ENCODE measurements around the gene KRTAP10-11. TPM values are rescaled to one million over a fixed set of nuclear protein-coding genes. Genes with fewer than 3 reads are reported as not detected.

The KRTAP10-11 gene
- total and polyA plus RNA-seq, 4 donors = not detected

GRCh38 chr21:44671911-44672310 is 25.7 kb downstream of the KRTAP10-11 start:
- no peak for DNase-seq (ENCODE audit: low spot score)
- TF ChIP-seq HNF4G (IDR thresholded peaks at IDR 0.05) (no peak), EGR1 (IDR thresholded peaks at IDR 0.05; ENCODE audit: low read depth in 2 of 2) (no peak), YY1 (IDR thresholded peaks at IDR 0.05) (no peak), FOXA2 (IDR thresholded peaks at IDR 0.05) (no peak), SP1 (IDR thresholded peaks at IDR 0.05) (no peak), RAD21 (IDR thresholded peaks at IDR 0.05) (no peak), REST (IDR thresholded peaks at IDR 0.05) (no peak), JUND (IDR thresholded peaks at IDR 0.05) (no peak), MAX (IDR thresholded peaks at IDR 0.05) (no peak), RXRA (IDR thresholded peaks at IDR 0.05) (no peak), TAF1 (conservative IDR thresholded peaks at IDR 0.05) (no peak), HNF4A (conservative IDR thresholded peaks at IDR 0.05) (no peak), GABPA (IDR thresholded peaks at IDR 0.05 in 1 of 2, conservative IDR thresholded peaks at IDR 0.05 in 1 of 2) (no peak), FOXA1 (IDR thresholded peaks at IDR 0.05) (no peak), ZBTB33 (IDR thresholded peaks at IDR 0.05) (no peak), ATF3 (IDR thresholded peaks at IDR 0.05) (no peak), NR2F2 (IDR thresholded peaks at IDR 0.05) (no peak)
- TF ChIP-seq, protein P1, sequence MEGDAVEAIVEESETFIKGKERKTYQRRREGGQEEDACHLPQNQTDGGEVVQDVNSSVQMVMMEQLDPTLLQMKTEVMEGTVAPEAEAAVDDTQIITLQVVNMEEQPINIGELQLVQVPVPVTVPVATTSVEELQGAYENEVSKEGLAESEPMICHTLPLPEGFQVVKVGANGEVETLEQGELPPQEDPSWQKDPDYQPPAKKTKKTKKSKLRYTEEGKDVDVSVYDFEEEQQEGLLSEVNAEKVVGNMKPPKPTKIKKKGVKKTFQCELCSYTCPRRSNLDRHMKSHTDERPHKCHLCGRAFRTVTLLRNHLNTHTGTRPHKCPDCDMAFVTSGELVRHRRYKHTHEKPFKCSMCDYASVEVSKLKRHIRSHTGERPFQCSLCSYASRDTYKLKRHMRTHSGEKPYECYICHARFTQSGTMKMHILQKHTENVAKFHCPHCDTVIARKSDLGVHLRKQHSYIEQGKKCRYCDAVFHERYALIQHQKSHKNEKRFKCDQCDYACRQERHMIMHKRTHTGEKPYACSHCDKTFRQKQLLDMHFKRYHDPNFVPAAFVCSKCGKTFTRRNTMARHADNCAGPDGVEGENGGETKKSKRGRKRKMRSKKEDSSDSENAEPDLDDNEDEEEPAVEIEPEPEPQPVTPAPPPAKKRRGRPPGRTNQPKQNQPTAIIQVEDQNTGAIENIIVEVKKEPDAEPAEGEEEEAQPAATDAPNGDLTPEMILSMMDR (IDR thresholded peaks at IDR 0.05; ENCODE audit: low read depth, low read length, missing input control) = no peak
- H3K27me3 ChIP-seq (ENCODE audit: control insufficient read depth in 4 of 4, insufficient read depth in 4 of 4, low read length in 3 of 4) = no peaks in the 10 kb centered on the region
- H3K36me3 ChIP-seq (ENCODE audit: control insufficient read depth in 4 of 4, insufficient read depth in 3 of 4, low read depth in 1 of 4, low read length in 3 of 4) = no peaks in the 10 kb centered on the region
- no peak overlapping the region for H3K4me3 ChIP-seq (ENCODE audit: low read depth in 1 of 3, low read length in 3 of 3)
- no peaks in the 10 kb centered on the region for H3K4me1 ChIP-seq (ENCODE audit: control insufficient read depth in 4 of 4, insufficient read depth in 4 of 4, low read length in 3 of 4)
- H3K9me3 ChIP-seq (ENCODE audit: control insufficient read depth in 4 of 4, low read length in 3 of 4) = peaks cover 0 to 8% (median 3%) of the 10 kb centered on the region in 4 donors
- WGBS = 97% methylated on average over 1 of the region's 1 CpG
- no peak overlapping the region for H3K9ac ChIP-seq (ENCODE audit: low read depth in 1 of 2, low read length in 2 of 2)
- H3K27ac ChIP-seq (ENCODE audit: low read depth in 1 of 2, low read length in 2 of 2) = no peak overlapping the region

Data from liver (tissue), 9 donors.